ENCODE measurements around the gene SLC25A47.
"Not testable (repeated sequence)": the region's sequence is repeated elsewhere in the genome, so short reads cannot be mapped to it uniquely, and the experiment has no call there.

The SLC25A47 gene

DNA sequence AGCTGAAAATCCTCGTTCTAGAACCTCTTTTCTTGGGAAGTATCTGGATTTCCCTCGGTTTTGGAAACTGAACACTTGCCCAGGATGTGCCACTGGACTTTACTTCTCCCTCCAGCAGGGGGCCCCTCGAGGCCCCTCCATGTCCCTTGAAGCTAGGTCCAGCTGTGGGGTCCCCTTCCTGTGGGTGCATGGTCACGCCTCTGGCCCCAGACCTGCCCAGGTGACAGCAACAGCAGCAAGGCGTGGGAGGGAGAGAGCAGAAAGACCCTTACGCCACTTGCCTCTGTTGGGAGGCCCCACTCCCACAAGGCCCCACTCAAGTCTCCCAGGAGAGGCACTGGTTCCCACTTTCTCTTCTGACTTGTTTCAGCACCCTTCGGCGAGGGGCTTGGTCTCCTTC, 20.0 kb upstream of the SLC25A47 start:
- in situ Hi-C loops (cut with HindIII; ENCODE audit: low pct_unique_long_range_greater_than_20kb, low sequenced_read_pairs): no loop called here
- DNase-seq (ENCODE audit: low read depth in 1 of 2, low spot score in 1 of 2): peak in 1 of 2 experiments; percentile 50
- no peak for TF ChIP-seq JUND (IDR thresholded peaks at IDR 0.05; ENCODE audit: low read depth)

DNA sequence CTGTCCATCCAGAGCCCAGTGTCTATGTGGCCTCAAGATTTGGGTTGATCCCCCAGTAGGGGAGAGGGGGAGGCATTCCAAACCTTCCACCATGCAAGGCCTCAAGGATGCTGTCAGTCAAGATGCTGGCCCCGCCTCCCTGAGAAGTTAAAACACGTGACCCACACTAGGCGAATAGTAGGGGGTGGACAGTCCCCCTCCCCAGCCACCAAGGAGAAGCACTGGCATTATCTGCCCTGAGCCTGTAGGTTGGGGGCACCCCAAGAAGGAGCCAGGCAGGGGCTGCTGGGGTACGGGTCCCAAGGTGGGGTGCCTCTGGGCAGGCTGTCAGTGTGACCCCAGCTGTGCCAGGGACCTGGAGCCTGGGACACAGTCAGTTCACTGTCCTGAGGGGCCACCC, 19.2 kb upstream of the SLC25A47 start:
- peak in 1 of 2 experiments; percentile 35 for DNase-seq (ENCODE audit: low read depth in 1 of 2, low spot score in 1 of 2)
- no peak for TF ChIP-seq JUND (IDR thresholded peaks at IDR 0.05; ENCODE audit: low read depth)
- in situ Hi-C loops (cut with HindIII; ENCODE audit: low pct_unique_long_range_greater_than_20kb, low sequenced_read_pairs): no loop called here

GRCh38 chr14:100304825-100305323, 18.3 kb upstream of the SLC25A47 start:
- DNase-seq (ENCODE audit: low read depth in 1 of 2, low spot score in 1 of 2): peak; percentile 66 to 82
- no peak for TF ChIP-seq JUND (IDR thresholded peaks at IDR 0.05; ENCODE audit: low read depth)
- in situ Hi-C loops (cut with HindIII; ENCODE audit: low pct_unique_long_range_greater_than_20kb, low sequenced_read_pairs): no loop called here

DNA sequence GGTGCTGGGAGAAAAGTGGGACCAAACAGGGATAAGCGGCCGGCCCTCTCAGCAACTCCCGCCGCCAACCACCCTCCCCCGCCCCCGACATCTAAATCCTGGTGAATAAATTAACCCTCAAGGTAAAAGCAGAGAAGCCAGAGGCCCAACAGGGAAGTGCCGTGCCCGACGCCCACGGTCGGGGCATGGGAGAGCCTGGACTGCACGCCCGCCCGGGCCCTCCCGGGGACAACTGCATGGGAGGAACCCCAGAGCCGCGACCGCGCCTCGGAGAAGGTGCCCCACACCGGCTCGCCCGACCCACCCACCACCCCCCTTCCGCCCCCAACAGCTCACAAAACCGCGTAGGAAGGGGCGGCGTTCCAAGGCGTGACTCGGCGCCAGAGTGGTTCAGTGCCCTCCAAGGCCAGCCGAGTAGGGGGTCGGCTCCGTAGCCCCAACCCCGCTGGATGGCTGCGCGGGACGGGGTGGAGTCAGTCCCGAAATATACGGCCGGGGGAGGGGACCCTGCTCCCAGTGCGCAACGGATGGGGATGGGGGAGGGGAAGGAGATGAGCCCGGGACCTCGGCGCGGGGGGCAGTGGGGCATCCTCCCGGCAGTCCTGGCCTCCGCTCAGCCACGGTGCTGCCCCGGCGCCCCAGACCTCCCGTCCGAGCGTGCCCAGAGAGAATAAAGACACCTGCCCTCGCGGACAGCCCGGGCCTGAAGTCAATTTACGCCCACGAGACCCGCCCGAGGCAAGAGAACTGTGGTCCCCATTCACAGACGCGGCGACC, 17.6 kb upstream of the SLC25A47 start:
- TF ChIP-seq JUND (IDR thresholded peaks at IDR 0.05; ENCODE audit: low read depth): no peak
- in situ Hi-C loops (cut with HindIII; ENCODE audit: low pct_unique_long_range_greater_than_20kb, low sequenced_read_pairs): no loop called here
- DNase-seq (ENCODE audit: low read depth in 1 of 2, low spot score in 1 of 2): peak; percentile 25 to 64

DNA sequence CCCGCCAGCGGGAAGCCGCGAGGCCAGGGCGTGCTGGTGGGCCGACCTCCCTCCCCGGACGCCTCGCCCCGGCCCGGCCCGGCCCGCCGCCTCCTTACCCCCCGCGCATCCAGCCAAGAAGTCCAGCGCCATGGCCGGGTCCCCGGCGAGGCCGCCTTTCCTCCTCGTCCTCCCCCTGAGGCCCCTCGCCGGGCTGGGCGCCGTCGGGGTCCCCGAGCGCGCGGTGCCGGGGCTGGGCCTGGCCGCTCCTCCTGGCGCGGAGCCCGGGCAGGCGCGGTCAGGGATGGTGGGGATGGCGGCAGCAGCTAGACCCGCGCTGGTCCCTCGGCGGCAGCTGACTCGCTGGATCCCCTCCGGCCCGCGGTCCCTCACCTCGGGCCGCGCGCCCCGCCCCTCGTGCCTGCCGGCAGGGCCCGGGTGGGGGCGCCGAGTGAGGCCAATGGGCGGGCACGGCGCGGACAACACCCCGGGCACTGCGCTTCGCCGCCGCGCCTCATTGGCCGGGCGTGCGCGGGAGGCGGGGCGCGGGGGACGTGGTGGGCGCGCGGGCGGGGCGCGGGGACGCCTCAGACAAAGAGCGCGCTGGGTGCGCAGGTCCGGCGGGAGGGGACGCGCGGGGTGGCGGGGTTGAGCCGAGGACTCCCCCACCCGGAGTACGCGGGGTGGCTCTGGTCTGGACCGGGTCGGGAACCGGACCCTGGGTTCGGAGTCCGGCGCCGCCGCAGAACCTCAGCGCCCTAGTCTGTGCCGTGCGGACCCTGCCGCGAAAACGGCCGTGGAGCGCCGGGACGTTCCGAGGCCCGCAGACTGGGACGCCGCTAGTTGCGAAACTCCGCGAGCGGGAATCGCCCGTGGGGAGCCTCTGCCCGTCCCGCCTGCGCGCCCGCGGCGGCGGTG, 16.8 kb upstream of the SLC25A47 start, which contains the start of gene SLC25A29:
Gene SLC25A29, minus strand, starts transcription at position 344 of the 897 bp plus-strand sequence. Its CDS starts 212 bp downstream, at position 132.
- no peak for TF ChIP-seq JUND (IDR thresholded peaks at IDR 0.05; ENCODE audit: low read depth)
- peak; percentile 94 to 97 for DNase-seq (ENCODE audit: low read depth in 1 of 2, low spot score in 1 of 2)
- in situ Hi-C loops (cut with HindIII; ENCODE audit: low pct_unique_long_range_greater_than_20kb, low sequenced_read_pairs): no loop called here

DNA sequence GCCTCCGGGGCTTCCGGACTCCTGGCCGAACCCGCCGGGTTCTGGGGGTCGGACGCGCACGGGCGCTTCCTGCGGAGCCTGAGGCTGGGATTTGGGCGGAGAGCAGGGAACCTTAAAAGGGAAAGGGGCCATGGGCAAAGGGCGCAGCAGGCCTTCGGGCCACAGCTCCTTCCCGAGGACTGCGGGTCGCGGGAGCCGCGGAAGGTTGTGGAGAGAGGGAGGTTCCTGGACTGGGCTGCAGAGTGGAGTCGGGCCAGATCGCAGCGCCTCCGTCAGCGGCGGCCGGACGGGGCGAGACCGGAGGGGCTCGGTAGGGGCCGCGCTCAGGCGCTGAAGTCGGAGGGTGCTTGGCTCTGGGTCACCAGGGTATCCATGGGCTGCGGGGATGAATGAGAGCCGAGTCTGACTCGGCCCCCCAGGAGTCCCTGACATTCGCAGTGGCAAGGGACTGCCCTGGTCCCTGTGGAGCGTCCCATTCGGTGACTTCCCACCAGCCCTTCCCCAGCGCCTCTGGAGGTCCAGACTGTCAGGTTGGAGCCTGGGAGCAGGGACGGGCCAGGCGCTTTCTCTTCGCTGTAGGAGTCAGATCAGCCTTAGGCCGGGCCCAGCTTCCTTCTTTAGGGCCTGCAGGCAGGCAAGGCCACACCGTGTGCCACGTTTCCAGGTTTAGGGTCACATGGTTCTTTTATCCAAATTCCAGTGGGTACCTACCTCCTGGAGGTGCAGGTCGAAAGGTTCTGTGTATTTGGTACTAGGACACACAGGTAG, 16.0 kb upstream of the SLC25A47 start:
- in situ Hi-C loops (cut with HindIII; ENCODE audit: low pct_unique_long_range_greater_than_20kb, low sequenced_read_pairs): no loop called here
- peak; percentile 51 to 61 for DNase-seq (ENCODE audit: low read depth in 1 of 2, low spot score in 1 of 2)
- no peak for TF ChIP-seq JUND (IDR thresholded peaks at IDR 0.05; ENCODE audit: low read depth)

DNA sequence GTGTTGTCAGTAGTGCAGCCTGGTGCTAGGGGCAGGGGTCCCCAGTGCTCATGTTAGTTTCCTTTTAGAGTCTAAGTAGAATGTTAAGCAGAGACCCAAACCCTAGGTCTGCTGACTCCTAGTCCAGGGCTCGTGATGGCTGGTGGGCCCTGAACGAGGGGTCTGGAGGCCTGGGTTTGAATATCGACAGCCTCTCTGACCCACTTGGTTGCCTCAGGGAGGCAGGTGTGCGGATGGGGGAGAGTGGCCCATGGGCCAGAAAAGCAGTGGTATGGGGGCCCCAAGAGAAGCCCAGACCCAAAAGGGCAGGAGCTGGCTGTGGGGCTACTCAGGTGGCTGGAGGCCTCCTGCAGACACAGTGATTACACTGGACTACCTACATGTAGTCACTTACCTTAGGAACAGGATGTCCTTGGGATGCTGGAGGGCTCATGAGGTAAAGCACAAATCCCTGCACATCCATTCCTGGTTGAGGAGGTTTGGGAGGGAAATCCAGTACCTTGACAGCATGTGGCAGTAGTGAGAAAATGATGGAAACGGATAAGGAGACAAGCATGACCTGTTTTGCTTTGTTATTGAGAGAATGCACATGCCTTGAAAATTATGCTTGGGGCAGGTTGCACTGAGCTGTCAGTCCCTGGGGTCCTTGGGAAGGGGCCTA, 15.2 kb upstream of the SLC25A47 start:
- TF ChIP-seq JUND (IDR thresholded peaks at IDR 0.05; ENCODE audit: low read depth): no peak
- in situ Hi-C loops (cut with HindIII; ENCODE audit: low pct_unique_long_range_greater_than_20kb, low sequenced_read_pairs): no loop called here
- DNase-seq (ENCODE audit: low read depth in 1 of 2, low spot score in 1 of 2): peak; percentile 93 to 94

DNA sequence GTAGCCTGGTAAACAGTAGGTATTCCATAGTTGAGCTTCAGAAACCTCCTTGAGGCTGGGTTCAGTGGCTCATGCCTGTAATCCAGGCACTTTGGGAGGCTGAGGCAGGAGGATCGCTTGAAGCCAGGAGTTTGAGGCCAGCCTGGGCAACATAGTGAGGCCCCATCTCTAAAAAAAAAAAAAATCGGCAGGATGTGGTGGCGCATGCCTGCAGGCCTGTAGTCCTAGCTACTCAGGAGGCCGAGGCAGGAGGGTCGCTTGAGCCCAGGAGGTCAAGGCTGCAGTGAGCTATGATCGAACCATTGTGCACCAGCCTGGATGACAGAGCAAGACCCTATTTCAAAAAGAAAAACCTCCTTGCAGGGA, 14.7 kb upstream of the SLC25A47 start:
- DNase-seq (ENCODE audit: low read depth in 1 of 2, low spot score in 1 of 2); in situ Hi-C loops (cut with HindIII; ENCODE audit: low pct_unique_long_range_greater_than_20kb, low sequenced_read_pairs): not testable (repeated sequence)

DNA sequence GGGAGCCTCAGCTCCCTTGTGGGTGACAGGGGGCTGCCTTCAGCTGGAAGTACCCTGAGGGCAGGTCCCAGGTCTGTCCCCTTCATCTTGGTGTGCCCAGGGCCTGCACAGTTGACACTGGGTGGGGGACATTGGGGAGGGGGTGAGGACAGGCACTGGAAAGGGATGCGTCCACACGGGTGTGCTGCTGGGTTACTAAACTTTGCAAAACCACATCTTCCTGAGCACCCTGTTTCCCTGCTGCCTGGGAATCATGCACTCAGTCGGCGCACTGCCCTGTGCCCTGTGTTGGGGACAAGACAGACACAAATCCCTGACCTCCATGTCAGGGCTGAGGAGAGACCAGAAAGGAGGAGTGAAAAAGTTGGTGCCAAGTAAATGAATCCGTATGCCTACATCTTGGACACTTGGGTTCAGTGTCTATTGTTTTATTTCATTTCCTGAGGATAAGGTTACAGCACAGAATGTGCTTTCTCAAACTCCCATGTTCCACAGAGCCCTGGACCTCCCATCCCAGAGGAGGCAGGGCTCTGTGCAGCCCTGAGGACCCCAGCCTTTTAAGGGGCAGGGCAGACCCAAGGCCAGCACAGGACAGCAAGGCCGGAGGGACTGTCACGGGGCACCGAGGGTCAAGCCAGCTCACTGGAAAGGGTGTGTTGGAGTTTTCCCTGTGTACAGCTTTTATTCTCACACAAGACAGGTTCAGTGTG, 14.0 kb upstream of the SLC25A47 start:
- in situ Hi-C loops (cut with HindIII; ENCODE audit: low pct_unique_long_range_greater_than_20kb, low sequenced_read_pairs): no loop called here

DNA sequence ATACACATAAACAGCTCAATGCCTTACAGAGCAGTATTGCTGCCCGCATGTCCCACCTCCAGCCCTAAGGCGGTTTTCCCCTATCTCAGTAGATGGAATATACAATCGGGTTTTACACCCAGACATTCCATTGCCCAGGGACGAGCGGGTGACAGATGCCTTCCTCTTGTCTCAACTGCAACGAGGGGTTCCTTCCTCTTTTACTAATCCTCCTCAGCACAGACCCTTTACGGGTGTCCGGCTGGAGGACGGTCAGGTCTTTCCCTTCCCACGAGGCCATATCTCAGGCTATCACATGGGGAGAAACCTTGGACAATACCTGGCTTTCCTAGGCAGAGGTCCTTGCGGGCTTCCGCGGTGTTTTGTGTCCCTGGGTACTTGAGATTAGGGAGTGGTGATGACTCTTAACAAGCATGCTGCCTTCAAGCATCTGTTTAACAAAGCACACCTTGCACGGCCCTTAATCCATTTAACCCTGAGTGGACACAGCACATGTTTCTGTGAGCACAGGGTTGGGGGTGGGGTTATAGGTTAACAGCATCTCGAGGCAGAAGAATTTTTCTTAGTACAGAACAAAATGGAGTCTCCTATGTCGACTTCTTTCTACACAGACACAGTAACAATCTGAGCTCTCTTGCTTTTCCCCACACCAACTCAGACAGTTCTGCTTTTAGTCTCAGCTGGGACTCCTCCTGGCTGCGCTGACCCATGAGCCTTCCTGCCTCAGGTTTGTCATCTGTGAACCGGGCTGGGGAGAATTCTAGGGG, 10.8 kb upstream of the SLC25A47 start:
- DNase-seq (ENCODE audit: low read depth in 1 of 2, low spot score in 1 of 2); in situ Hi-C loops (cut with HindIII; ENCODE audit: low pct_unique_long_range_greater_than_20kb, low sequenced_read_pairs): not testable (repeated sequence)

More for the DNA sequence above, 14.0 kb upstream of the SLC25A47 start:
- DNase-seq (ENCODE audit: low read depth in 1 of 2, low spot score in 1 of 2): no peak
- TF ChIP-seq JUND (IDR thresholded peaks at IDR 0.05; ENCODE audit: low read depth): no peak
